OCI-LY3 (cell line): Measurements from ENCODE around the gene NOVA1.

Experiments used
- H2AFZ ChIP-seq: fragments of 200-600, 300-600 bp; shearing (Covaris generic); 2 replicates; pipeline ENCODE4 v1.6.0; 2014; ENCODE audit warnings: antibody characterized with exemption, low read depth, low read length
- H3K27ac ChIP-seq: fragments of 200-600, 300-600 bp; sonication (generic); 2 replicates; pipeline ENCODE4 v1.5.1; 2014; ENCODE audit warnings: mild to moderate bottlenecking, low read length, moderate library complexity, mixed read lengths
- H3K27me3 ChIP-seq: fragments of 200-600, 300-600 bp; sonication (generic); 2 replicates; pipeline ENCODE4 v1.6.1; 2014; ENCODE audit warnings: low read depth, low read length, mixed read lengths
- H3K36me3 ChIP-seq: fragments of 200-600, 300-600 bp; sonication (generic); replicated peaks from 2 replicates; pipeline ENCODE3; 2014; ENCODE audit warnings: low read depth, low read length, mixed read lengths
- H3K4me1 ChIP-seq: fragments of 300-600, 200-600 bp; sonication (generic); 2 replicates; pipeline ENCODE4 v1.6.1; 2014; ENCODE audit warnings: low read length, mixed read lengths
- H3K4me2 ChIP-seq: fragments of 200-600, 300-600 bp; sonication (generic); 2 replicates; pipeline ENCODE4 v1.6.1; 2014; ENCODE audit warnings: low read length, mixed read lengths
- H3K4me3 ChIP-seq: fragments of 300-600, 200-600 bp; sonication (generic); 2 replicates; pipeline ENCODE4 v1.5.1; 2014; ENCODE audit warnings: antibody characterized with exemption, mild to moderate bottlenecking, low read length, moderate library complexity
- H3K79me2 ChIP-seq: fragments of 300-600, 200-600 bp; shearing (Covaris generic); 2 replicates; pipeline ENCODE4 v1.6.1; 2014; ENCODE audit warnings: mild to moderate bottlenecking, low read length, mixed read lengths
- H3K9ac ChIP-seq: fragments of 300-600, 200-600 bp; shearing (Covaris generic); 2 replicates; pipeline ENCODE4 v1.6.0; 2014; ENCODE audit warnings: mild to moderate bottlenecking, low read length, moderate library complexity
- H3K9me3 ChIP-seq: fragments of 200-600, 300-600 bp; shearing (Covaris generic); 2 replicates; pipeline ENCODE4 v1.6.1; 2014; ENCODE audit warnings: low read length, mixed read lengths; ENCODE audit not compliant: insufficient read depth
- H4K20me1 ChIP-seq: fragments of 200-600, 300-600 bp; sonication (generic); 2 replicates; pipeline ENCODE4 v1.6.1; 2016; ENCODE audit warnings: low read length, mixed read lengths; ENCODE audit not compliant: insufficient read depth
- CTCF ChIP-seq: fragments of 200-600, 300-600 bp; sonication (generic); IDR thresholded peaks from 2 replicates; pipeline ENCODE4 v1.5.1; 2014; ENCODE audit warnings: antibody characterized with exemption, low read length, low read depth
- EZH2phosphoT487 ChIP-seq: fragments of 200-600 bp; shearing (Covaris generic); IDR thresholded peaks from 2 replicates; pipeline ENCODE4 v1.6.1; 2018; ENCODE audit warnings: antibody characterized with exemption, mixed run types, low read depth

Gene NOVA1

GRCh38 chr14:26463136-26463535, 134.7 kb downstream of the NOVA1 start:
- H3K9me3 ChIP-seq, result no peaks in the 10 kb centered on the region
- no peaks in the 10 kb centered on the region for H3K36me3 ChIP-seq
- H3K79me2 ChIP-seq, result no peaks in the 10 kb centered on the region
- no peak overlapping the region for H3K27ac ChIP-seq
- H3K9ac ChIP-seq, result no peak overlapping the region
- TF ChIP-seq CTCF (no peak), EZH2phosphoT487 (no peak)
- no peak overlapping the region for H3K4me3 ChIP-seq
- no peaks in the 10 kb centered on the region for H3K4me1 ChIP-seq
- no peaks in the 10 kb centered on the region for H3K27me3 ChIP-seq
- no peak overlapping the region for H3K4me2 ChIP-seq
- no peak overlapping the region for H2AFZ ChIP-seq
- H4K20me1 ChIP-seq, result no peaks in the 10 kb centered on the region

- Histone ChIP-seq H3K4me1 (no peaks in the 10 kb centered on the region), H3K4me3 (no peak overlapping the region), H3K9ac (no peak overlapping the region), H3K36me3 (no peaks in the 10 kb centered on the region), H3K79me2 (no peaks in the 10 kb centered on the region), H3K4me2 (no peak overlapping the region), H4K20me1 (no peaks in the 10 kb centered on the region), H2AFZ (no peak overlapping the region), H3K27me3 (no peaks in the 10 kb centered on the region), H3K27ac (no peak overlapping the region), H3K9me3 (no peaks in the 10 kb centered on the region)
- TF ChIP-seq CTCF (no peak), EZH2phosphoT487 (no peak)
These were observed 143.7 kb downstream of the NOVA1 start for GRCh38 chr14:26454105-26454504.

- TF ChIP-seq EZH2phosphoT487 (no peak), CTCF (no peak)
- Histone ChIP-seq H3K36me3 (no peaks in the 10 kb centered on the region), H2AFZ (no peak overlapping the region)
These were observed 149.5 kb downstream of the NOVA1 start for GRCh38 chr14:26448181-26448855.

GRCh38 chr14:26444822-26445221, 153.0 kb downstream of the NOVA1 start:
- H3K27ac ChIP-seq, result no peak overlapping the region
- no peak overlapping the region for H2AFZ ChIP-seq
- TF ChIP-seq EZH2phosphoT487 (no peak), CTCF (no peak)
- H3K9ac ChIP-seq, result no peak overlapping the region
- no peak overlapping the region for H3K4me3 ChIP-seq
- peaks cover 3% of the 10 kb centered on the region; the same call in 1 of the 2 replicates for H4K20me1 ChIP-seq
- H3K9me3 ChIP-seq, result no peaks in the 10 kb centered on the region
- no peak overlapping the region for H3K4me2 ChIP-seq
- no peaks in the 10 kb centered on the region for H3K27me3 ChIP-seq
- H3K4me1 ChIP-seq, result no peaks in the 10 kb centered on the region
- H3K79me2 ChIP-seq, result no peaks in the 10 kb centered on the region
- H3K36me3 ChIP-seq, result no peaks in the 10 kb centered on the region

More at GRCh38 chr14:26448181-26448855, 149.5 kb downstream of the NOVA1 start:
- Histone ChIP-seq H3K27ac (no peak overlapping the region), H3K27me3 (no peaks in the 10 kb centered on the region), H3K9ac (no peak overlapping the region), H3K79me2 (no peaks in the 10 kb centered on the region), H3K4me2 (no peak overlapping the region), H3K4me1 (no peaks in the 10 kb centered on the region), H4K20me1 (peaks cover 3% of the 10 kb centered on the region; the same call in 1 of the 2 replicates), H3K9me3 (no peaks in the 10 kb centered on the region), H3K4me3 (no peak overlapping the region)
